Loucy (cell line): ENCODE results near the gene DLGAP4.
A peak's percentile ranks its signal among the peaks of the same experiment; 100 is the strongest.

ENCODE experiments used
- H2AFZ ChIP-seq: fragments of 200-600 bp; sonication (generic); 2 replicates; pipeline ENCODE4 v1.6.0; 2016; ENCODE audit warnings: antibody characterized with exemption, mild to moderate bottlenecking, low read length, moderate library complexity
- H3F3A ChIP-seq: fragments of 200-600 bp; 2 replicates; pipeline ENCODE4 v1.6.0; 2016; ENCODE audit warnings: antibody characterized with exemption, low read depth, mild to moderate bottlenecking
- H3K27me3 ChIP-seq: fragments of 200-600 bp; sonication (generic); 2 replicates; pipeline ENCODE4 v1.6.1; 2014; ENCODE audit warnings: low read length, mild to moderate bottlenecking; ENCODE audit not compliant: insufficient read depth, poor library complexity, severe bottlenecking
- H3K36me3 ChIP-seq: fragments of 200-600 bp; sonication (generic); 2 replicates; pipeline ENCODE4 v1.6.1; 2016; ENCODE audit warnings: low read length; ENCODE audit not compliant: insufficient read depth
- H3K4me1 ChIP-seq: fragments of 200-600 bp; sonication (generic); 2 replicates; pipeline ENCODE4 v1.5.1; 2014; ENCODE audit warnings: low read length, mild to moderate bottlenecking; ENCODE audit not compliant: insufficient read depth, poor library complexity, severe bottlenecking
- H3K4me2 ChIP-seq: fragments of 200-600 bp; sonication (generic); 2 replicates; pipeline ENCODE4 v1.6.0; 2014; ENCODE audit warnings: antibody characterized with exemption, low read length, low read depth, mild to moderate bottlenecking; ENCODE audit not compliant: poor library complexity, severe bottlenecking
- H3K4me3 ChIP-seq: fragments of 200-600 bp; sonication (generic); 2 replicates; pipeline ENCODE4 v1.5.1; 2014; ENCODE audit warnings: low read length, mild to moderate bottlenecking, mixed read lengths; ENCODE audit not compliant: poor library complexity, severe bottlenecking
- H3K79me2 ChIP-seq: fragments of 200-600 bp; sonication (generic); 2 replicates; pipeline ENCODE4 v1.6.1; 2014; ENCODE audit warnings: low read length; ENCODE audit not compliant: insufficient read depth
- H3K9ac ChIP-seq: fragments of 200-600 bp; sonication (generic); 2 replicates; pipeline ENCODE4 v1.6.0; 2014; ENCODE audit warnings: mild to moderate bottlenecking, low read depth, low read length, moderate library complexity; ENCODE audit not compliant: poor library complexity, severe bottlenecking
- H3K9me2 ChIP-seq: fragments of 200-600 bp; sonication (generic); replicated peaks from 2 replicates; pipeline ENCODE4 v1.6.1; 2016; ENCODE audit warnings: low read depth, low read length, mixed read lengths
- H3K9me3 ChIP-seq: fragments of 200-600 bp; sonication (generic); 2 replicates; pipeline ENCODE4 v1.6.1; 2014; ENCODE audit warnings: mild to moderate bottlenecking, antibody characterized with exemption, low read length, low read depth; ENCODE audit not compliant: insufficient read depth
- H4K20me1 ChIP-seq: fragments of 200-600 bp; sonication (generic); 2 replicates; pipeline ENCODE4 v1.6.0; 2014; ENCODE audit warnings: antibody characterized with exemption, low read length, mild to moderate bottlenecking; ENCODE audit not compliant: insufficient read depth, poor library complexity, severe bottlenecking
- CTCF ChIP-seq: fragments of 200-600 bp; sonication (generic); conservative IDR thresholded peaks from 2 replicates; pipeline ENCODE4 v1.5.1; 2014; ENCODE audit warnings: mild to moderate bottlenecking, antibody characterized with exemption, low read length
- EZH2phosphoT487 ChIP-seq: fragments of 200-600 bp; IDR thresholded peaks from 2 replicates; pipeline ENCODE4 v1.6.1; 2018; ENCODE audit warnings: antibody characterized with exemption, mild to moderate bottlenecking, moderate library complexity, borderline replicate concordance

Gene DLGAP4

GRCh38 chr20:36565520-36565919 is 259.4 kb downstream of the DLGAP4 start:
- Histone ChIP-seq H3K9me2 (no peaks in the 10 kb centered on the region), H3K4me3 (no peak overlapping the region), H3F3A (no peaks in the 10 kb centered on the region), H3K9ac (no peak overlapping the region), H3K79me2 (no peaks in the 10 kb centered on the region), H3K36me3 (no peaks in the 10 kb centered on the region), H3K4me1 (no peaks in the 10 kb centered on the region), H3K27me3 (no peaks in the 10 kb centered on the region), H3K4me2 (no peak overlapping the region), H3K9me3 (no peaks in the 10 kb centered on the region), H4K20me1 (no peaks in the 10 kb centered on the region), H2AFZ (no peak overlapping the region)
- TF ChIP-seq CTCF (no peak), EZH2phosphoT487 (no peak)

GRCh38 chr20:36569847-36570429 is 263.8 kb downstream of the DLGAP4 start:
- Histone ChIP-seq H3K9me3 (no peaks in the 10 kb centered on the region), H3K79me2 (peaks cover 13% of the 10 kb centered on the region), H3K4me2 (no peak overlapping the region), H2AFZ (no peak overlapping the region), H3K4me1 (peaks cover 17% of the 10 kb centered on the region), H3K27me3 (peaks cover 6% of the 10 kb centered on the region), H4K20me1 (peaks cover 2% of the 10 kb centered on the region), H3K4me3 (no peak overlapping the region), H3K36me3 (no peaks in the 10 kb centered on the region), H3K9me2 (no peaks in the 10 kb centered on the region), H3K9ac (no peak overlapping the region), H3F3A (peaks cover 18% of the 10 kb centered on the region)
- no peak for TF ChIP-seq EZH2phosphoT487
- TF ChIP-seq CTCF, result no peak

GRCh38 chr20:36571564-36572504 is 265.7 kb downstream of the DLGAP4 start:
- H3K4me3 ChIP-seq, result peak overlapping the region; percentile 99
- peaks cover 6% of the 10 kb centered on the region for H3K27me3 ChIP-seq
- H2AFZ ChIP-seq, result no peak overlapping the region

More at GRCh38 chr20:36571564-36572504, 265.7 kb downstream of the DLGAP4 start:
- peaks cover 32% of the 10 kb centered on the region for H3K79me2 ChIP-seq
- peaks cover 18% of the 10 kb centered on the region for H3F3A ChIP-seq
- no peaks in the 10 kb centered on the region for H3K9me3 ChIP-seq
- H3K4me2 ChIP-seq, result peak overlapping the region; percentile 59
- H3K9me2 ChIP-seq, result no peaks in the 10 kb centered on the region
- no peak overlapping the region for H3K9ac ChIP-seq
- no peak for TF ChIP-seq EZH2phosphoT487
- TF ChIP-seq CTCF, result no peak
- no peaks in the 10 kb centered on the region for H3K36me3 ChIP-seq
- peaks cover 32% of the 10 kb centered on the region for H3K4me1 ChIP-seq
- H4K20me1 ChIP-seq, result peaks cover 21% of the 10 kb centered on the region
